Urothelium cell line (cell line): ENCODE data around the gene MED20.
A peak's percentile ranks its signal among the peaks of the same experiment; 100 is the strongest.

Experiments
- DNase-seq: peaks from one replicate; pipeline ENCODE4 v3.0.0; 2011; ENCODE audit warnings: low spot score, mixed read lengths
- FAIRE-seq: peaks from 2 replicates; lab custom pipeline; 2011; peaks lifted over from hg19 to GRCh38; lab: Jason Lieb, UNC

The MED20 gene

GRCh38 chr6:41941280-41942066 is 20.5 kb upstream of the MED20 start, which contains the start of gene CCND3:
Gene CCND3 (minus strand): TSS chr6:41941808. CDS start chr6:41941649, 159 bp downstream.
- FAIRE-seq, result no peak
- peak; percentile 96 for DNase-seq

DNA sequence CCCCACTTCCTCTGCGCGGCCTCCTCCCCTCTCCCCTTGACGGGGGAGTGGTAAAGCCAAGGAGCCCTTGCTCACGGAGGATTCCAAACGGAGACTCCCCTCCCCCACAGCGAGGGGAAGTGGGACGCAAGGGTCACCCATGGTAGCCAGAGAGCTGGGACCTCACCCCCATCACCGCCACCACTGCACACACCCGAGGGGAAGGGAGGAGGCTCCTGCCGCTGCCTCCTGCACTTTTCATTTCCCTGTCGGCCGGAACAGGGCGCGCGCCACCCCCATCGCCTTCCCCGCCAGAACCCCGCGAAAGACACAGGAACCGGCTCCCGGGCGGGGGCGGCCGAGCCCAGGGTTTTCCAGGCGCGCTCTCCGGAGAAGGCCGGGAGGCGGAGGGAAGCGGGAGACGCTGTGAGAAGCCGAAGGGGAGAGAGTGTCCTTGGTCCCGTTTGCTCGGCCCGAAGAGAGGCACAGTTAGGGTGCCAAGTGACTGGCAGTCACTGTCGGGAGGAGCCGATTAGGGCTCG is 19.9 kb upstream of the MED20 start:
- DNase-seq (peak; percentile 46), FAIRE-seq (no peak)

DNA sequence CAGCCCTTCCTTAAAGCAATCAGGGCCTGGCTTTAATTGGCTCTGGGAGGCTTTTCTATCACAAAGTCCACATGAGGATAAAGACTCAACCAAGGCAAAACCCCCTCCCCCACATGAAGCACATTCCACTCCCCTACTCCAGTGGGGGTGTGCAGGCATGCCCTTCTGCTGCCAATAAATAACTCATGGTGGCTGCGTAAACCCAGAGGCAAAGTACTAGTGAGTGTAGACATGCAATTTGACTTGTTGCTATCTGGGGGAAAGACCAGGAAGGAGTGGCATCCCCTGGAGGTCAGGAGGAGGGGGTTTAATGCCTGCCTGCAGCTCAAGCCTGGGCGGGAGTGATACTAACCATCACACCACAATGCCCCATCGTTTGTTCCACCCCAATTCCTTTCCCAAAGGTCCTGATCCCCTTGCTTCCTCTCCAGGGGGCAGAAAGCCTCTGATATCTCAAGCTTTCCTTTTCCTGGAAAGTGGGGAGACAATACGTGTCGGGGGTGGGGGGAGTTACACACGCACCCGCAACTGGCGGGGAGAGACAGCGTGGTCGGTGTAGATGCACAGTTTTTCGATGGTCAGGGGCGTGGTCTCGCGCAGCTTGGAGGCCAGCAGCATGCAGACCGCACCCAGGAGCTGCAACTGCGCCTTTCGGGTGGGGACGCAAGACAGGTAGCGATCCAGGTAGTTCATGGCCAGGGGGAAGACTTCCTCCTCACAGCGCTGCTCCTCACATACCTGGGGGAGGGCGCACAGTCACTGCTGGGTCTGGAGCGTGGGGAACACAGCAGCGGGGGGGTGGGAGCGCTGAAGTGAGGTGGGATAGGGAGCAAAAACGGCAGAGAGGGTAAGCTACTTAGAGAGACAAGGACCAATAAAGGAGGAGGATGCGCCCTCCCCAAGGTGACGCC is 19.2 kb upstream of the MED20 start:
- no peak for DNase-seq
- no peak for FAIRE-seq

- DNase-seq (no peak), FAIRE-seq (no peak)
These were observed 18.4 kb upstream of the MED20 start for GRCh38 chr6:41939176-41939847.

DNA sequence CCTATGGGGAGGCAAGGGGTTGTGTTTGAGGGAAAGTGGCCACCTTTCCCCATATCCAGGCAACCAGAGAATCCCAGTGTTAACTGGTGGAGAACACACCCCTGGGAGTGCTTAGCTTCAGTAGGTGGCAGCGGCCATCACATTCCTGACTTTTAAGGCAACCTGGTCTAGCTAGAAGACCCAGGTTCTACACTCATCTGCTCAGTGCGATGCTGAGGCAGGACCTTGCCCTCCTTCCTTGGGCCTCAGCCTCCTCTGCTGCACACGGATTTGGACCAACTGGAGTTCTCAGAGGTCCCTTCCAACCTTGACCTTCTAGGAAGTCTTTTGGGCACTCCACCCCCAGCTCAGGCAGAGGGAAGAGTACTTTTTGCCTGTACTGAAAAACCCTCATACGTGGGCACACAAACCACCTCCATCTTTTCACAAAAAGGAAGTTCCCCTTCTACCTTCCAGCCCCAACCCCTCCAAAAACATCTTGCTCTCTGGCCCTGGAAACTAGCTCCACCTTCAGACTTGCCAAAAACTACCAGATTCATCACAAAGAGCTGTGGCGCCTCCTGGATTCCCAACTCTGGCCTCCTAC is 17.7 kb upstream of the MED20 start:
- DNase-seq, result no peak
- no peak for FAIRE-seq

DNA sequence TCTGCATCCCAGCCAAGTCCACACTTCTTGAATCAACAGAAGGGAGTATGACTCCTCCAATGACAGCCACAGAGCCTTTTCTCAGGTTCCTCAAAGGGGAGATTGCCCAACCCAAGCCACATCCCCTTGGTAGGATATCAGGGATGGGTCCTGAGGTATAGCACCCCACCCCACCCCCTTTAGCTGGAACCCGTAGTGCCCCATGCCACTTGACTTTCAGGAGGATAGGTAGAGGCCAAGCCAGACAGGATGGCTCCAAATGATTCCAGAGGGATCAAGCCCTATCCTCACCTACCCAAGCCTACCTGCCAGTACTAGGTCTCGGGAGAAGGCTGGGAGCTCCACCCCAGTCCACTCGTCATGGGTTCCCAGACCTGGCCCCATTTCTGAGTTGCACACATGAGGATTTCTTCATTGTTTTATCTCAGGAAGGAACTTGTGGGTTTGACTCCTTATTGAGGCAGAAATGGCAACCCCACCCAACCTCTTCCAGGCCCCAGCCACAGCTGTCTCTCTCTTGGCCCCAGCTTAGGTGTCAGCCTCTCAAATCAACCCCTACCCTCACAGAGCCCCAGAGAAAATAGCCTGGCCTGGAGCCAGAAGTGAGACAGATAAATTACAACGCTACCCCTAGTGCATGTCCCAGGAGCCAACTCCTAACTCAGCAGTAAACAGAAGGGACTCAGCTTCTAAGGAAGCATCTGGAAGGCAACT is 17.1 kb upstream of the MED20 start:
- FAIRE-seq, result no peak
- DNase-seq, result no peak

DNA sequence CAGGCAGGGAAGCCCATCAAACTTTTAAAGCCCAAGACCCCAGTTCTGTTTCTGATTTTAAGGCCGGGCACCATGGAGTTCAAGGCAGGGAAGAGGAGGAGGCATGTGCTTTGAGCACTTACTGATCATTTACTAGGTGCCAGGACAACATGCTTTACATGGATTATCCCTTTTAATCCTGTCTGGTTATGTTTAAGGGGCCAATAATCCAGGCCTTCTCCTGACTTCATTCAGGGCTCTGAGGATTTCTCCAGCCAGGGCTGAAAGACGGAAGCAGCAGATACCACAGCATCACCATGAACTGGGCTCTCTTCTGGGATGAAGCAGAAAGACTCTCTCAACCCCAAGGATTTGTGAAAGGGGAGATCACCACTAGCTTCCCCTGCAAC is 16.5 kb upstream of the MED20 start:
- DNase-seq, result no peak
- no peak for FAIRE-seq

- peak; percentile 82 for DNase-seq
- FAIRE-seq, result no peak
These were observed 15.3 kb upstream of the MED20 start for GRCh38 chr6:41936073-41936837.

- FAIRE-seq (no peak), DNase-seq (no peak)
These were observed 14.7 kb upstream of the MED20 start for GRCh38 chr6:41935685-41936072.

GRCh38 chr6:41935193-41935574 is 14.2 kb upstream of the MED20 start:
- DNase-seq (no peak), FAIRE-seq (no peak)

GRCh38 chr6:41934278-41935192 is 13.6 kb upstream of the MED20 start:
- FAIRE-seq (no peak), DNase-seq (no peak)

GRCh38 chr6:41932378-41932777 is 11.4 kb upstream of the MED20 start:
- DNase-seq (no peak), FAIRE-seq (no peak)

GRCh38 chr6:41931792-41932191 is 10.9 kb upstream of the MED20 start:
- FAIRE-seq (no peak), DNase-seq (no peak)

DNA sequence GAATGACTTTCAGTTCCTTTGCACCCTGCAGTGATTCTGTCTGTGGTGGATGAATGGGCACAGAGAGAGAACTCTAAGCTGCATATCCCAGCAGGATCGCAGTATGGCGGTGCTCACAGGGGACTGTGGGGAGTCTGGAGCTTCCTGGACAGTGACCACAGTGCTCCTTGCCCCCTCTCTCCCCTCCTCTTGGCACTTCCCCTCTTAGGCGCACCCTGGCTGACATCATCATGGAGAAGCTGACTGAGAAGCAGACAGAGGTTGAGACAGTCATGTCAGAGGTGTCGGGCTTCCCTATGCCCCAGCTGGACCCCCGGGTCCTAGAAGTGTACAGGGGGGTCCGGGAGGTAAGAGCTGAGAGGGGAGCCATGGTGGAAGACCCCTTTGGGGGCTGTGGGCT is 9.0 kb upstream of the MED20 start:
- no peak for DNase-seq
- no peak for FAIRE-seq

DNA sequence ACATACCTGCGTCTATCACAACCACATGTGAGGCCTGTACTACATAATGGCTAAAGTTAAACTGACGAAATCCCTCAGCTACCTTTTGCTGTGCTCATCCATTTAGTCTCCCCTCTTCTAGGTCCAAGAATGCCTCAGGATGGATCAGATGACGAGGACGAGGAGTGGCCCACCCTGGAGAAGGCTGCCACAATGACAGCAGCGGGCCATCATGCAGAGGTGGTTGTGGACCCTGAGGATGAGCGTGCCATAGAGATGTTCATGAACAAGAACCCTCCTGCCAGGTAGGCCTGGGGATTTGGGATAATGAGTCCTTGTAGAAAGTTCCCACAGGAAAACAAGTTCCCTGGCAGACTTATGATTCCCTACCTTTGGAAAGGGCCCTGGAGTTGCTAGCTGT is 6.3 kb upstream of the MED20 start:
- DNase-seq (no peak), FAIRE-seq (no peak)

DNA sequence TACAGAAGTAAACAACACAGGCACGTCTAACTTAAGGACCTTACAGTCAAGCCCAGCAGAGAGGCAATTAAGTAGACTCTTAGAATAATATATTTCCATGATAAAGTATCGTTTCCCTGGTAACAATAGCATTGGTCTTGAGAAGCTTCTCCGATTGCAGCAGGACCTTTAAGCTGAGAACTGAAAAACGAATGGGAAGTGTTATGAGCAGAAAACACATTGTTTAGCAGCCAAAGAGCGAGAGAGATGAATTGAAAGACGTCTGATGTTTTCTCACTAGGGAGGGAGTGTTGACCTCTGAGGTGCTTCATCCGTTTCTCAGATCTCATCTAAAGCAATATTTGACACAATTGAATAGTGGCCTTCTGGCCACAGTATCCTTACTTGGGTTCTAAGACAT is 1.2 kb upstream of the MED20 start:
- DNase-seq, result no peak
- no peak for FAIRE-seq

DNA sequence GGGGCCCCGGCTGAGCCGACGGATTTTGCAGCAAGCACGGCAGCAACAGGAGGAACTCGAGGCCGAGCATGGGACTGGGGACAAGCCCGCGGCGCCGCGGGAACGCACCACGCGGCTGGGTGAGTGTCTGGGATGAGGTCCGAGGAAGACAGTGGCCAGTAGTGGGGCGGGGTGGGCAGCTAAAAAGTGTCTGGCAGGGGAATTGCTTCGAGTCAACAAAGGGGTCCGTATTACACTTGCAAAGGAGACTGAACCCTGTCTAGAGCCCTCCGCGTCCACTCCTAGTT is 716 bp upstream of the MED20 start:
- FAIRE-seq, result no peak
- DNase-seq, result no peak

- DNase-seq (peak; percentile 82), FAIRE-seq (no peak)
These were observed 3.4 kb downstream of the MED20 start for GRCh38 chr6:41917528-41917927.
